ENCODE measurements around the gene ARSG.
A peak's percentile ranks its signal among the peaks of the same experiment; 100 is the strongest.
"Not testable (repeated sequence)": the region's sequence is repeated elsewhere in the genome, so short reads cannot be mapped to it uniquely, and the experiment has no call there.

Gene ARSG

DNA sequence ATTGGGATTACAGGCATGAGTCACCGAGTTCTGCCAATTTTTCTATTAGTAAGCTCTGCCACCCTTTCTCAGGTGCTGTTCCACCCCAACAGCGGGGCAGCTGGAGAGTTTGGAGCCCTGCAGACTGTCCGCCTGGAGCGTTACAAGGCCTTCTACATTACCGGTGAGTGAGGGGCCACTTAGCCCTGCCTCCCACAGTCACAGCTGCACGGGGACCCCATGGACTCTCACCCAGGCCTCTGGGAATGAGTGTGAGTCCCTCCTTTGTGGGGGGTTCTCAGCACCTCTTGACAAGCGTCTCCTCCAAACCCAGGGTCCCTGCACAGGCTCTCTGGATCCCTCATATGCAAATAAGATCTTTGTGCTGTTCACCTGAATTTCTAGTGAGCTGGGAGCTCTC, 110.0 kb downstream of the ARSG start:
- Histone ChIP-seq H3K9me2 (replicated peaks; ENCODE audit: control insufficient read depth, low read length) (no peaks in the 10 kb centered on the region), H3K36me3 (ENCODE audit: control insufficient read depth, low read length) (no peaks in the 10 kb centered on the region), H3K27me3 (ENCODE audit: control insufficient read depth, low read length) (no peaks in the 10 kb centered on the region), H3K4me3 (ENCODE audit: low read length) (no peak overlapping the region), H3K79me2 (ENCODE audit: control insufficient read depth, low read length) (no peaks in the 10 kb centered on the region), H3K27ac (ENCODE audit: low read depth, low read length) (no peak overlapping the region), H4K20me1 (ENCODE audit: control insufficient read depth, insufficient read depth, low read depth, low read length) (no peaks in the 10 kb centered on the region), H3F3A (ENCODE audit: control insufficient read depth, insufficient read depth) (no peaks in the 10 kb centered on the region), H3K4me2 (ENCODE audit: low read length) (no peak overlapping the region), H3K9me3 (ENCODE audit: control insufficient read depth, insufficient read depth, low read length) (no peaks in the 10 kb centered on the region), H3K4me1 (ENCODE audit: control insufficient read depth, low read length) (peaks cover 20% of the 10 kb centered on the region)
- no peak for TF ChIP-seq EZH2phosphoT487 (IDR thresholded peaks at IDR 0.05; ENCODE audit: borderline replicate concordance, low read length)
- TF ChIP-seq, protein P1, sequence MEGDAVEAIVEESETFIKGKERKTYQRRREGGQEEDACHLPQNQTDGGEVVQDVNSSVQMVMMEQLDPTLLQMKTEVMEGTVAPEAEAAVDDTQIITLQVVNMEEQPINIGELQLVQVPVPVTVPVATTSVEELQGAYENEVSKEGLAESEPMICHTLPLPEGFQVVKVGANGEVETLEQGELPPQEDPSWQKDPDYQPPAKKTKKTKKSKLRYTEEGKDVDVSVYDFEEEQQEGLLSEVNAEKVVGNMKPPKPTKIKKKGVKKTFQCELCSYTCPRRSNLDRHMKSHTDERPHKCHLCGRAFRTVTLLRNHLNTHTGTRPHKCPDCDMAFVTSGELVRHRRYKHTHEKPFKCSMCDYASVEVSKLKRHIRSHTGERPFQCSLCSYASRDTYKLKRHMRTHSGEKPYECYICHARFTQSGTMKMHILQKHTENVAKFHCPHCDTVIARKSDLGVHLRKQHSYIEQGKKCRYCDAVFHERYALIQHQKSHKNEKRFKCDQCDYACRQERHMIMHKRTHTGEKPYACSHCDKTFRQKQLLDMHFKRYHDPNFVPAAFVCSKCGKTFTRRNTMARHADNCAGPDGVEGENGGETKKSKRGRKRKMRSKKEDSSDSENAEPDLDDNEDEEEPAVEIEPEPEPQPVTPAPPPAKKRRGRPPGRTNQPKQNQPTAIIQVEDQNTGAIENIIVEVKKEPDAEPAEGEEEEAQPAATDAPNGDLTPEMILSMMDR (IDR thresholded peaks at IDR 0.05; ENCODE audit: low read depth, low read length, poor library complexity, severe bottlenecking): no peak

DNA sequence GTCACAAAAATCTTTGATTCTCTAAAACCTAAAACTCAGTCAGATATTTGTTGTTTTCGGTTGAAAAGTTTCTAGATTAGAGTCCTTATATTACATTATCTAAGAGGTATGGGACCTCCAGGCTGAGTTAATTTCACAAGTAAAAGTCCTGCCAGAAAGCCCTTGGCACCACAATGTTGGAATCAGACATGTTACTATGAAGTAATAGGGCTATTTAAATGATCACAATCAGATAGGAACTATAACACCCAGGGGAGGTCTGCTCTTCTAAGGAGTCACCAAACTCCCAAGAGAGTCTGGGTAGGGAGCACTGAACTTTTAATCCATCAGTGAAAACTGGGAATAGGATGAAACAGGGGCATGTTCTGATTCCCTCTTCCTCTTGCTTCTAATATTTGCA, 111.8 kb downstream of the ARSG start:
- H4K20me1 ChIP-seq (ENCODE audit: control insufficient read depth, insufficient read depth, low read depth, low read length): no peaks in the 10 kb centered on the region
- peaks cover 20% of the 10 kb centered on the region for H3K4me1 ChIP-seq (ENCODE audit: control insufficient read depth, low read length)
- no peaks in the 10 kb centered on the region for H3K79me2 ChIP-seq (ENCODE audit: control insufficient read depth, low read length)
- H3K36me3 ChIP-seq (ENCODE audit: control insufficient read depth, low read length): no peaks in the 10 kb centered on the region
- TF ChIP-seq, protein P1 (IDR thresholded peaks at IDR 0.05; ENCODE audit: low read depth, low read length, poor library complexity, severe bottlenecking): no peak
- TF ChIP-seq EZH2phosphoT487 (IDR thresholded peaks at IDR 0.05; ENCODE audit: borderline replicate concordance, low read length): no peak
- no peak overlapping the region for H3K4me3 ChIP-seq (ENCODE audit: low read length)
- no peak overlapping the region for H3K4me2 ChIP-seq (ENCODE audit: low read length)
- H3F3A ChIP-seq (ENCODE audit: control insufficient read depth, insufficient read depth): no peaks in the 10 kb centered on the region
- H3K27ac ChIP-seq (ENCODE audit: low read depth, low read length): no peak overlapping the region
- no peaks in the 10 kb centered on the region for H3K9me2 ChIP-seq (replicated peaks; ENCODE audit: control insufficient read depth, low read length)
- H3K9me3 ChIP-seq (ENCODE audit: control insufficient read depth, insufficient read depth, low read length): no peaks in the 10 kb centered on the region
- H3K27me3 ChIP-seq (ENCODE audit: control insufficient read depth, low read length): no peaks in the 10 kb centered on the region

DNA sequence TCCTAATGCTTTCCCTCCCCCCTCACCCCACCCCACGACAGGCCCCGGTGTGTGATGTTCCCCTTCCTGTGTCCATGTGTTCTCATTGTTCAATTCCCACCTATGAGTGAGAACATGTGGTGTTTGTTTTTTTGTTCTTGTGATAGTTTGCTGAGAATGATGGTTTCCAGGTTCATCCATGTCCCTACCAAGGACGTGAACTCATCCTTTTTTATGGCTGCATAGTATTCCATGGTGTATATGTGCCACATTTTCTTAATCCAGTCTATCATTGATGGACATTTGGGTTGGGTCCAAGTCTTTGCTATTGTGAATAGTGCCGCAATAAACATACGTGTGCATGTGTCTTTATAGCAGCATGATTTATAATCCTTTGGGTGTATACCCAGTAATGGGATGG, 112.5 kb downstream of the ARSG start:
- not testable (repeated sequence) for H3K27ac ChIP-seq (ENCODE audit: low read depth, low read length); H3K79me2 ChIP-seq (ENCODE audit: control insufficient read depth, low read length); H3K9me3 ChIP-seq (ENCODE audit: control insufficient read depth, insufficient read depth, low read length); H4K20me1 ChIP-seq (ENCODE audit: control insufficient read depth, insufficient read depth, low read depth, low read length); H3K4me3 ChIP-seq (ENCODE audit: low read length); H3F3A ChIP-seq (ENCODE audit: control insufficient read depth, insufficient read depth); H3K27me3 ChIP-seq (ENCODE audit: control insufficient read depth, low read length); H3K4me2 ChIP-seq (ENCODE audit: low read length); H3K9me2 ChIP-seq (replicated peaks; ENCODE audit: control insufficient read depth, low read length); H3K36me3 ChIP-seq (ENCODE audit: control insufficient read depth, low read length)
- peaks cover 14% of the 10 kb centered on the region for H3K4me1 ChIP-seq (ENCODE audit: control insufficient read depth, low read length)

DNA sequence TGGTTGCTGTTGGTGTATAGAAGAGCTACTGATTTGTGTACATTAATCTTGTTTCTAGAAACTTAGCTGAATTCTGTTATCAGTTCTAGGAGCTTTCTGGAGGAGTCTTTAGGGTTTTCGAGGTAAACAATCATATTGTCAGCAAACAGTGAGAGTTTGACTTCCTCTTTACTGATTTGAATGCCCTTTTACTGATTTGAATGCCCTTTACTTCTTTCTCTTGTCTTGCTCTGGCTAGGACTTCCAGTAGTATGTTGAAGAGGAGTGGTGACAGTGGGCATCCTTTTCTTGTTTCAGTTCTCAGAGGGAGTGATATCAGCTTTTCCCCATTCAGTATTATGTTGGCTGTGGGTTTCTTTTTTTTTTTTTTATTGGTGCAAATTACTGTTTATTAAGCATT, 116.4 kb downstream of the ARSG start:
- H4K20me1 ChIP-seq (ENCODE audit: control insufficient read depth, insufficient read depth, low read depth, low read length); H3K4me1 ChIP-seq (ENCODE audit: control insufficient read depth, low read length); H3K27ac ChIP-seq (ENCODE audit: low read depth, low read length); H3F3A ChIP-seq (ENCODE audit: control insufficient read depth, insufficient read depth); H3K36me3 ChIP-seq (ENCODE audit: control insufficient read depth, low read length); H3K9me2 ChIP-seq (replicated peaks; ENCODE audit: control insufficient read depth, low read length); H3K9me3 ChIP-seq (ENCODE audit: control insufficient read depth, insufficient read depth, low read length); H3K27me3 ChIP-seq (ENCODE audit: control insufficient read depth, low read length); H3K4me3 ChIP-seq (ENCODE audit: low read length); H3K79me2 ChIP-seq (ENCODE audit: control insufficient read depth, low read length); H3K4me2 ChIP-seq (ENCODE audit: low read length): not testable (repeated sequence)

DNA sequence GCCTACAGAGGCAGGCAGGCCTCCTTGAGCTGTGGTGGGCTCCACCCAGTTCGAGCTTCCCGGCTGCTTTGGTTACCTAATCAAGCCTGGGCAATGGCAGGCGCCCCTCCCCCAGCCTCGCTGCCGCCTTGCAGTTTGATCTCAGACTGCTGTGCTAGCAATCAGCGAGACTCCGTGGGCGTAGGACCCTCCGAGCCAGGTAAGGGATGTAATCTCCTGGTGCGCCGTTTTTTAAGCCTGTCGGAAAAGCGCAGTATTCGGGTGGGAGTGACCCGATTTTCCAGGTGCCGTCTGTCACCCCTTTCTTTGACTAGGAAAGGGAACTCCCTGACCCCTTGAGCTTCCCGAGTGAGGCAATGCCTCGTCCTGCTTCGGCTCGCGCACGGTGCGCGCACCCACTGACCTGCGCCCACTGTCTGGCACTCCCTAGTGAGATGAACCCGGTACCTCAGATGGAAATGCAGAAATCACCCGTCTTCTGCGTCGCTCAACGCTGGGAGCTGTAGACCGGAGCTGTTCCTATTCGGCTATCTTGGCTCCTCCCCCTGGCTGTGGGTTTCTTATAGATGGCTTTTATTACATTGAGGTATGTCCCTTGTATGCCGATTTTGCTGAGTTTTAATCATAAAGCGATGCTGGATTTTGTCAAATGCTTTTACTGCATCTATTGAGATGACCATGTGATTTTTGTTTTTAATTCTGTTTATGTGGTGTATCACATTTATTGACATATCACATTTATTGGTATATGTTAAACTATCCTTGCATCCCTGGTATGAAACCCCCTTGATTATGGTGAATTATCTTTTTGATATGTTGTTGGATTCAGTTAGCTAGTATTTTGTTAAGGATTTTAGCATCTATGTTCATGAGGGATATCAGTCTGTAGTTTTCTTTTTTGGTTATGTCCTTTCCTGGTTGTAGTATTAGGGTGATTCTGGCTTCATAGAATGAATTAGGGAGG, 122.6 kb downstream of the ARSG start:
- not testable (repeated sequence) for H3K36me3 ChIP-seq (ENCODE audit: control insufficient read depth, low read length); H4K20me1 ChIP-seq (ENCODE audit: control insufficient read depth, insufficient read depth, low read depth, low read length); H3F3A ChIP-seq (ENCODE audit: control insufficient read depth, insufficient read depth); H3K79me2 ChIP-seq (ENCODE audit: control insufficient read depth, low read length); H3K9me2 ChIP-seq (replicated peaks; ENCODE audit: control insufficient read depth, low read length); H3K4me1 ChIP-seq (ENCODE audit: control insufficient read depth, low read length); H3K27me3 ChIP-seq (ENCODE audit: control insufficient read depth, low read length); H3K9me3 ChIP-seq (ENCODE audit: control insufficient read depth, insufficient read depth, low read length); H3K27ac ChIP-seq (ENCODE audit: low read depth, low read length)
- Histone ChIP-seq H3K4me3 (ENCODE audit: low read length) (peak overlapping the region; percentile 15), H3K4me2 (ENCODE audit: low read length) (peak overlapping the region; percentile 39)

DNA sequence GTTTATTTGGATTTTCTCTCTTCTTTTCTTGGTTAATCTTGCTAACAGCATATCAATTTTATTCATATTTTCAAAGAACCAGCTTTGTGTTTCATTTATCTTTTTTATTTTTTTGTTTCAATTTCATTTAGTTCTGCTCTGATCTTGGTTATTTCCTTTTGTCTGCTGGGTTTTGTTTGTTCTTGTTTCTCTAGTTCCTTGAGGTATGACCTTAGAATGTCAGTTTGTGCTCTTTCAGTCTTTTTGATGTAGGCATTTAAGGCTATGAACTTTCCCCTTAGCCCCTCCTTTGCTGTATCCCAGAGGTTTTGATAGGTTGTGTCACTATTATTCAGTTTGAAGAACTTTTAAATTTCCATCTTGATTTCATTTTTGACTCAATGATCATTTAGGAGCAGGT, 123.6 kb downstream of the ARSG start:
- not testable (repeated sequence) for H3K36me3 ChIP-seq (ENCODE audit: control insufficient read depth, low read length); H3K4me1 ChIP-seq (ENCODE audit: control insufficient read depth, low read length); H3K9me3 ChIP-seq (ENCODE audit: control insufficient read depth, insufficient read depth, low read length); H3K4me2 ChIP-seq (ENCODE audit: low read length); H3K79me2 ChIP-seq (ENCODE audit: control insufficient read depth, low read length); H3K27ac ChIP-seq (ENCODE audit: low read depth, low read length); H3K4me3 ChIP-seq (ENCODE audit: low read length); H3F3A ChIP-seq (ENCODE audit: control insufficient read depth, insufficient read depth); H3K9me2 ChIP-seq (replicated peaks; ENCODE audit: control insufficient read depth, low read length); H3K27me3 ChIP-seq (ENCODE audit: control insufficient read depth, low read length); H4K20me1 ChIP-seq (ENCODE audit: control insufficient read depth, insufficient read depth, low read depth, low read length)
